ENCODE results near the gene TEX13B. TPM values are rescaled to one million over a fixed set of nuclear protein-coding genes. Genes with fewer than 3 reads are reported as not detected.

Gene TEX13B
- polyA plus RNA-seq, 4 donors = not detected

- no peak for DNase-seq (ENCODE audit: low read depth in 4 of 4, low spot score in 3 of 4)
Measured at GRCh38 chrX:107940095-107940494, 42.1 kb downstream of the TEX13B start.

DNA sequence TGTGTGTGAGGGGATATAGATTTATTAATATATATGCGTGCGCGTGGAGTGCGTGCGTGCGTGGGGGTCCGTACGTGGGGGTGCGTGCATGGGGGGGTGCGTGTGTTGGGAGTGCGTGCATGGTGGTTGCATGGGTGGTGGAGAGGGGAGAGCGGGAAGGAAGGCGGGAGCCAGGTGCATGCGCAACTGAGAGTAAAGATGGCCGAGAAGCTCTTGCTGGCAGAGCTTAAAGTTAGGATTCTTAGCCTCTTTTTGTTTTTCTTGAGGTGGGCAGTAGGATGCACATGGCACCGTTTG, 45.8 kb downstream of the TEX13B start:
- no peak for DNase-seq (ENCODE audit: low read depth in 4 of 4, low spot score in 3 of 4)

- no peak for DNase-seq (ENCODE audit: low read depth in 4 of 4, low spot score in 3 of 4)
Measured at GRCh38 chrX:107935664-107936433, 46.3 kb downstream of the TEX13B start.

DNA sequence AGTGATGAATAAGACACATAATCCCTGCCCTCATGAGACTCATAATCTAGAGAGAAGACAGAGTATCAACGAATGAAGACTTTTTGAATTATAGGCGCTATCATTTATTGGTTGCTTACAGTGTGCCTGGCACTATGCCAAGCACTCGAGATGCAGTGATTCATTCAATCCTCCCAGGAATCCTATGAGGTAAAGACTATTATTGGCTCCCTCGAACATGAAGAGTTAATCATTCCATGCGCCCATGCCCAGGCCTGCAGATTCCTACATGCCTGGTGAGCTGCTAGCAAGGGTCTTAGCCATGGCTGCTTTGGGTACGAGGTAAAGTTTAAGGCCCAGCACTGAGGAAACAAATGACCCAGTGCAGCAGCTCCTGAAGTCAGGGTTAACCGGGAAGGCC, 47.0 kb downstream of the TEX13B start:
- DNase-seq (ENCODE audit: low read depth in 4 of 4, low spot score in 3 of 4) = no peak

- DNase-seq (ENCODE audit: low read depth in 4 of 4, low spot score in 3 of 4) = no peak
Measured at GRCh38 chrX:107934262-107934661, 47.9 kb downstream of the TEX13B start.

Other genes with a start within 250 kb of the TEX13B start
- gene TSC22D3, start 206.6 kb downstream of the TEX13B start, polyA plus RNA-seq (ENCODE audit: insufficient read length in 4 of 4) = 100 to 1,000 TPM in 3 of 4 donors, 10 to 100 TPM in 1; 72.8 to 127 (median 113) TPM
- gene NCBP2L, start 204.6 kb downstream of the TEX13B start, polyA plus RNA-seq (ENCODE audit: insufficient read length in 4 of 4) = under 1 TPM in 2 of 4 donors, not detected in 2; 0.14 to 0.20 TPM
- 10 to 100 TPM; 10.5 to 13.2 (median 11.6) TPM for gene MID2, start 156.5 kb downstream of the TEX13B start, polyA plus RNA-seq (ENCODE audit: insufficient read length in 4 of 4)
- gene VSIG1, start 62.7 kb upstream of the TEX13B start, polyA plus RNA-seq (ENCODE audit: insufficient read length in 4 of 4) = 1 to 10 TPM in 3 of 4 donors, under 1 TPM in 1; 0.50 to 1.3 (median 1.1) TPM
- 10 to 100 TPM; 61.9 to 89.2 (median 75.7) TPM for gene PSMD10, start 109.2 kb upstream of the TEX13B start, polyA plus RNA-seq (ENCODE audit: insufficient read length in 4 of 4)
- gene ATG4A, start 109.4 kb upstream of the TEX13B start, polyA plus RNA-seq (ENCODE audit: insufficient read length in 4 of 4) = 10 to 100 TPM; 11.2 to 13.9 (median 13.1) TPM

Data from left renal pelvis (tissue), 4 donors.